NCI-H187 (cell line): Measurements from ENCODE around the gene NRBP1.
A peak's percentile ranks its signal among the peaks of the same experiment; 100 is the strongest.
"Not testable (repeated sequence)": the region's sequence is repeated elsewhere in the genome, so short reads cannot be mapped to it uniquely, and the experiment has no call there.

Experiments used
- DNase-seq, 2 experiments: peaks; one replicate each; lab custom pipeline; 2025; lab: John Stamatoyannopoulos, UW

The NRBP1 gene

GRCh38 chr2:27421660-27422250 is 6.7 kb upstream of the NRBP1 start:
- no peak for DNase-seq

GRCh38 chr2:27422958-27423357 is 5.5 kb upstream of the NRBP1 start:
- DNase-seq, result no peak

DNA sequence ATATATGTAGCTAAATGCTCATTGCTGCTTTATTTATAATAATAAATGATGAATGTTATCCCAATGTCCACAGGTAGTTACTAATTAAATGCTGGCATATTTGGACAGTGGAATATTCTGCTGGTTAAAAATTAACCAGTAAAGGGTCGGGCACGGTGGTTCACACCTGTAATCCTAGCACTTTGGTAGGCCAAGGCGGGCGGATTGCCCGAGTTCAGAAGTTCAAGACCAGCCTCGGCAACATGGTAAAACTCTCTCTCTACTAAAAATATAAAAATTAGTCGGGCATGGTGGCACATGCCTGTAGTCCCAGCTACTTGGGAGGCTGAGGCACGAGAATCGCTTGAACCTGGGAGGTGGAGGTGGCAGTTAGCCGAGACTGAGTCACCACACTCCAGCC is 3.4 kb upstream of the NRBP1 start:
- DNase-seq, result not testable (repeated sequence)

- no peak for DNase-seq
These were observed 593 bp upstream of the NRBP1 start for GRCh38 chr2:27427863-27428212.

- DNase-seq, result peak; percentile 52 to 65
These were observed 629 bp downstream of the NRBP1 start for GRCh38 chr2:27428978-27429541.

GRCh38 chr2:27431395-27431794 is 3.0 kb downstream of the NRBP1 start:
- no peak for DNase-seq

DNA sequence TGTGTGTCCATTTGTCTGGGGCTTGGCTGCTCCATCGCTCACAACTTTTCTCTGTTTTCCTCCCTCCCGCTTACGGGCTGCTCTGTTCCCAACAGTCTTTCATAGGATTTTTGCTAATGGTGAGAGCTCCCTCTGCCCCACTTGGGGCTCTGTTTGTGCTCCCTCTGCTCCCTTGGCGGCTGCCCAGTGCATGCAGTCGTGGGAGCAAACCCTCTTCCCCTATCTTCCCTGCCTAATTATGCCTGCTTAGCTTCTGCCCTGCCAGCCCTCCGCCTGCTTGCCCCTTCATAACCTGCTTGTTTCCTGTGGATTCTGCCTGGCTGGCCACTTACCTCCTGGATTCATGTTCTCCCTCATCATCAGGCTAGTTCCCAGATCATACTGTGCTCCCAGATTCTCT is 7.2 kb downstream of the NRBP1 start:
- no peak for DNase-seq

GRCh38 chr2:27441226-27441926 is 12.9 kb downstream of the NRBP1 start:
- no peak for DNase-seq

DNA sequence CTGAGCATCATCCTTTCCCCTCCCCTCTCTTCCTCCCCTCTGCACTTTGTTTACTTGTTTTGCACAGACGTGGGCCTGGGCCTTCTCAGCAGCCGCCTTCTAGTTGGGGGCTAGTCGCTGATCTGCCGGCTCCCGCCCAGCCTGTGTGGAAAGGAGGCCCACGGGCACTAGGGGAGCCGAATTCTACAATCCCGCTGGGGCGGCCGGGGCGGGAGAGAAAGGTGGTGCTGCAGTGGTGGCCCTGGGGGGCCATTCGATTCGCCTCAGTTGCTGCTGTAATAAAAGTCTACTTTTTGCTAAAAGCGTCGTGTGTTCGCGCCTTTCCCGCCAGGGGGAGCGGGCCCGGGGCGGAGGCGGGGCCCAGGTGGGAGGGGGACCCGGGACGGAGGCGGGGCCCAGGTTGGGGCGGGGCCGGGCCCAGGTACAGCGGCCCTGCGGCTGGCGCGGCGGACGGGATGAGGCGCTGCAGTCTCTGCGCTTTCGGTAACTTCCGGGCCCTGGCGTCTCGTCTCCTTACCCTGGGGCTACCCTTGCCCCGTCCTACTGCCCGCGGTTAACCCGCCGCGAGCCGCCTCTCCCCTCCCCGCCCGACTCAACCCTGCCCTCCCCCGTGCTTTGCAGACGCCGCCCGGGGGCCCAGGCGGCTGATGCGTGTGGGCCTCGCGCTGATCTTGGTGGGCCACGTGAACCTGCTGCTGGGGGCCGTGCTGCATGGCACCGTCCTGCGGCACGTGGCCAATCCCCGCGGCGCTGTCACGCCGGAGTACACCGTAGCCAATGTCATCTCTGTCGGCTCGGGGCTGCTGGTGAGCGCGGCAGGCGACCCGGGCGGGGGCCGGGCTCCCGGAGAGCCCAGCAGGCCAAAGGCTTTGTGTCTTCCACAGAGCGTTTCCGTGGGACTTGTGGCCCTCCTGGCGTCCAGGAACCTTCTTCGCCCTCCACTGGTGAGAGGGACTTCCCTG is 13.8 kb downstream of the NRBP1 start, which contains the start of gene KRTCAP3:
Gene KRTCAP3 (plus strand): TSS at position 424 of the 962 bp plus-strand sequence. CDS start 32 bp downstream, at position 456.
- peak in 1 of 2 experiments; percentile 61 for DNase-seq

DNA sequence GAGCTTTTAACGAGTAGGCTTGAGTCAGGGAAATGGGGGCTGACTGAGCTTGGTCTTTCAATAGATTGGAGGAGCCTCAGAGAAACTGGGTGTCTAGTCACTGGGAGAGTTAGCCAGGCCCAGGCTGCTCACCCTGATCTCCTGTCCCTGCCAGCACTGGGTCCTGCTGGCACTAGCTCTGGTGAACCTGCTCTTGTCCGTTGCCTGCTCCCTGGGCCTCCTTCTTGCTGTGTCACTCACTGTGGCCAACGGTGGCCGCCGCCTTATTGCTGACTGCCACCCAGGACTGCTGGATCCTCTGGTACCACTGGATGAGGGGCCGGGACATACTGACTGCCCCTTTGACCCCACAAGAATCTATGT is 14.5 kb downstream of the NRBP1 start:
- no peak for DNase-seq

GRCh38 chr2:27445155-27445554 is 16.7 kb downstream of the NRBP1 start:
- no peak for DNase-seq

- no peak for DNase-seq
These were observed 17.2 kb downstream of the NRBP1 start for GRCh38 chr2:27445615-27446014.

- no peak for DNase-seq
These were observed 17.6 kb downstream of the NRBP1 start for GRCh38 chr2:27446057-27446456.

- no peak for DNase-seq
These were observed 19.9 kb downstream of the NRBP1 start for GRCh38 chr2:27448381-27448780.

- DNase-seq, result no peak
These were observed 22.7 kb downstream of the NRBP1 start for GRCh38 chr2:27451095-27451494.

GRCh38 chr2:27453968-27454367 is 25.5 kb downstream of the NRBP1 start:
- DNase-seq, result no peak

GRCh38 chr2:27461118-27461517 is 32.7 kb downstream of the NRBP1 start:
- DNase-seq, result no peak

DNA sequence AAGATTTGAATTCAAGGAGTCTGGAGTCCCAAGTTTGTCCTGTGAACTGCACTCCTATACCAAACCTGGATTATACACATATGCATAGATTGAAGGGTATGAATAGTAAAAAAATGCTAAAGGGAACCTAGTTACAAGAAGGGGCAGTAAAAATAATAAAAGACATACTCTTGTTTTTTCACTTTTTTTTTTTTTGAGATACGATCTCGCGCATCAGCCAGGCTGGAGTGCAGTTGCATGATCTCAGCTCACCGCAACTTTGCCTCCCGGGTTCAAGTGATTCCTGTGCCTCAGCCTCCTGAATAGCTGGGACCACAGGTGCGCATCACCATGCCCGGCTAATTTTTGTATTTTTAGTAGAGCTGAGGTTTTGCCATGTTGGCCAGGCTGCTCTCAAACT is 36.0 kb downstream of the NRBP1 start:
- no peak for DNase-seq

DNA sequence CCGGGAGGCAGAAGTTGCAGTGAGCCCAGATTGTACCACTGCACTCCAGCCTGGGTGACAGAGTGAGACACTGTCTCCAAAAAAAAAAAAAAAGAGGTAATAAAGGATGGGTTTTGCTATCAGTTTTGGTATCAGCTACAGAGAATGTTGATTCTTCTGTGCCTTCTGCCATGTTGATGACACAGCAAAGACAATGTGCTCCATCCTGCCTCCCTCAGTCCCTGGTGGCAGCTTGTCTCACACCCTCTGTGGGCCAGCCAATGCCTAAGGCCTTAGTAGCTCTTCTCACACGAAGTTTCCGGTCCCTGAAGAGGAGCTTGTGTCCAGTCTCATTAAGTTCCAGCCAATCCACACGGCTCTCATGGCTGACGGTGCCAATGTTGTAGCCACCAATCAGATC is 43.5 kb downstream of the NRBP1 start:
- DNase-seq, result no peak

DNA sequence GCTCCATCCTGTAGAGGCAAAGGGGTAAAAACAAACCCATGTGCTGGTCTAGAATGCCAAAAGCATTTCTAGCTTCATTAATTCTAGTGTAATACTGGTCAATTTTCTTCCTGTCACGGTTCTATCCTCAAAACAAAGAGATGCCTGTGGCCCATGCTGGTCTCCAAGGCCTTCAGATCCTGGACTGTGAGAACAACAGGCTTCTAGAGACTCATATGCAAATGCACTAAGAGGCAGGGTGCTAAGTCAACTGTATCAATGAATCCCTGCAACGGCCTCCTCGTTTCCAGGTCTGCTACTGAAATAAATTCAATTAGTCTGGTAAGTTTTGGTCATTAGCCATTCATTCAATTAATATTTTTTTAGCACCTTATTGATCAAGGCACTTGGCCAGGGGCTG is 57.1 kb downstream of the NRBP1 start:
- no peak for DNase-seq

- no peak for DNase-seq
These were observed 60.7 kb downstream of the NRBP1 start for GRCh38 chr2:27489118-27489497.
